ENCODE measurements around the gene CEP85. TPM values are rescaled to one million over a fixed set of nuclear protein-coding genes. Genes with fewer than 3 reads are reported as not detected.

CEP85 gene
- total RNA-seq, 1 donor from 2014 or later, result 14.6 TPM

- no peak for DNase-seq (ENCODE audit: low read depth)
- no peak for TF ChIP-seq CTCF (conservative IDR thresholded peaks at IDR 0.05; ENCODE audit: low read depth, low read length)
- no peak overlapping the region for H3K4me3 ChIP-seq (ENCODE audit: low read depth, low read length)
Measured at GRCh38 chr1:26317146-26317545, 83.1 kb downstream of the CEP85 start.

GRCh38 chr1:26317612-26318337 lies 83.8 kb downstream of the CEP85 start, which contains the start of gene CD52:
Gene CD52, plus strand, starts transcription at chr1:26317958. Its CDS starts 60 bp downstream, at chr1:26318018.
- H3K4me3 ChIP-seq (ENCODE audit: low read depth, low read length), result no peak within 1 kb of the TSS
- no peak for DNase-seq (ENCODE audit: low read depth)
- TF ChIP-seq CTCF (conservative IDR thresholded peaks at IDR 0.05; ENCODE audit: low read depth, low read length), result no peak

- DNase-seq (ENCODE audit: low read depth), result no peak
- no peak overlapping the region for H3K4me3 ChIP-seq (ENCODE audit: low read depth, low read length)
- TF ChIP-seq CTCF (conservative IDR thresholded peaks at IDR 0.05; ENCODE audit: low read depth, low read length), result no peak
Measured at GRCh38 chr1:26318338-26319064, 84.5 kb downstream of the CEP85 start.

- no peak for DNase-seq (ENCODE audit: low read depth)
- no peak for TF ChIP-seq CTCF (conservative IDR thresholded peaks at IDR 0.05; ENCODE audit: low read depth, low read length)
- no peak overlapping the region for H3K4me3 ChIP-seq (ENCODE audit: low read depth, low read length)
Measured at GRCh38 chr1:26320896-26321295, 86.9 kb downstream of the CEP85 start.

- H3K4me3 ChIP-seq (ENCODE audit: low read depth, low read length), result no peak overlapping the region
- DNase-seq (ENCODE audit: low read depth), result no peak
- TF ChIP-seq CTCF (conservative IDR thresholded peaks at IDR 0.05; ENCODE audit: low read depth, low read length), result peak; percentile 85
Measured at GRCh38 chr1:26321315-26322041, 87.5 kb downstream of the CEP85 start.

- no peak for DNase-seq (ENCODE audit: low read depth)
- TF ChIP-seq CTCF (conservative IDR thresholded peaks at IDR 0.05; ENCODE audit: low read depth, low read length), result no peak
- no peak overlapping the region for H3K4me3 ChIP-seq (ENCODE audit: low read depth, low read length)
Measured at GRCh38 chr1:26322042-26322331, 88.0 kb downstream of the CEP85 start.

Measured in epithelial cell of proximal tubule (primary cell).